Heart right ventricle (tissue), 16 donors: Measurements from ENCODE around the gene MACROD2. TPM values are rescaled to one million over a fixed set of nuclear protein-coding genes. Genes with fewer than 3 reads are reported as not detected.
A peak's percentile ranks its signal among the peaks of the same experiment; 100 is the strongest.

Source experiments
- ATAC-seq, 8 donors: fragments of 200-7000 bp; cut with Tn5 transposase; one replicate each; pipeline ENCODE4 v1.9.1; 2020; ENCODE audit warnings: mild to moderate bottlenecking in 8 of 8, moderate library complexity in 8 of 8, moderate number of reproducible peaks in 1 of 8
- DNase-seq, 2 donors: peaks; one replicate each; pipeline ENCODE4 v3.0.0-alpha.2; 2020
- H3K27ac ChIP-seq, 10 donors: fragments of 200-600 bp; sonication (generic) in 2 of 10; one replicate each; pipeline versions ENCODE4 v1.5.0 to v1.8.0; 2020 to 2022; ENCODE audit warnings: mild to moderate bottlenecking in 3 of 10
- H3K27me3 ChIP-seq, 7 donors: fragments of 200-600 bp; one replicate each; pipeline ENCODE4 v1.8.0; 2021 to 2022; ENCODE audit warnings: mild to moderate bottlenecking in 2 of 7
- H3K36me3 ChIP-seq, 9 donors: fragments of 200-600 bp; sonication (generic) in 1 of 9; one replicate each; pipeline versions ENCODE4 v1.5.0 to v1.8.0; 2020 to 2022; ENCODE audit warnings: mild to moderate bottlenecking in 2 of 9
- H3K4me1 ChIP-seq, 9 donors: fragments of 200-600 bp; sonication (generic) in 1 of 9; one replicate each; pipeline versions ENCODE4 v1.5.0 to v1.8.0; 2020 to 2022; ENCODE audit warnings: mild to moderate bottlenecking in 4 of 9
- H3K4me3 ChIP-seq, 10 donors: fragments of 200-600 bp; sonication (generic) in 2 of 10; one replicate each; pipeline versions ENCODE4 v1.5.0 to v1.8.0; 2020 to 2022; ENCODE audit warnings: mild to moderate bottlenecking in 7 of 10, moderate library complexity in 2 of 10
- H3K9me3 ChIP-seq, 11 donors: fragments of 200-600 bp in 10 of 11; sonication (generic) in 2 of 11; one replicate each; pipeline versions ENCODE4 v1.5.0 to v1.8.0; 2013 to 2022; ENCODE audit warnings: mild to moderate bottlenecking in 2 of 11, control low read depth in 1 of 11, moderate library complexity in 1 of 11
- CTCF ChIP-seq, 9 donors: fragments of 200-600 bp; sonication (generic) in 2 of 9; IDR thresholded peaks; one replicate each; pipeline versions ENCODE4 v1.5.0 to v1.8.0; 2021 to 2022; ENCODE audit warnings: antibody characterized with exemption in 9 of 9, mild to moderate bottlenecking in 5 of 9, moderate library complexity in 1 of 9
- whole genome bisulfite sequencing, 2 donors: extraction: QIAGEN DNeasy Blood & Tissue Kit; methylation state at CpG; one replicate each; pipeline ENCODE4 v1.1.7; 2013; ENCODE audit warnings: inconsistent platforms in 1 of 2; 5-methylcytosine and 5-hydroxymethylcytosine counted together
- intact Hi-C, 10 donors: fragments of 100-400 bp; cut with DNase I; formaldehyde crosslinking; loops; one replicate each; pipeline versions ENCODE4 v1.11.1 to v1.14.2; 2022
- polyA plus RNA-seq, 2 donors: library from polyadenylated mRNA; stranded (reverse); fragments of 200-250 nt; gene quantifications; one replicate each; pipeline ENCODE4 v1.2.3, GENCODE V29; 2013
- total RNA-seq, 10 donors: library from RNA; stranded (reverse); fragmentation: NEBNext Ultra II Directional in 3 of 10; extraction: Animal tissue kit (Norgen Biotek cat#: 25700) in 3 of 10; gene quantifications; one replicate each; pipeline versions ENCODE4 v1.2.1 to v1.2.4, GENCODE V29; 2021 to 2023
- donor health status: Arrhythmogenic right ventricular cardiomyopathy.
- donor health status: ischemic (EF 13 %, LVEDD 7.1; RV severe dilation, severe dysfunction).
- donor health status: healthy with polysubstance abuse.
- donor health status: DM: no; HTN: yes; CAD: no.
- donor health status: DM: no; HTN: no; CAD: no.
- donor health status: ischemic (EF 25% LVEDD 6.9; RV normal size, moderate dysfunction).
- donor health status: ischemic (EF 25% LVEDD 5.7; RV mildly dilated, moderate dysfunction).
- donor health status: healthy.
- donor health status: DM: yes; HTN: yes; CAD: no.
- donor health status: Ischemic cardiomyopathy.
- donor health status: ischemic (EF 35%, LVEDD 5.7; RV mildly dilated, moderate dysfunction).
- donor health status: nonischemic (EF 11% LVEDD 7.7; RV severe dilation, severe dysfunction).
- donor health status: DM: yes; HTN: yes; CAD: no.
- donor health status: PGD.
- donor health status: ischemic (EF 29% LVEDD 5.4; RV normal size, mild dysfunction).
- donor health status: nonischemic (EF 23%, LVEDD 6.1; RV moderate dilation, normal function).

The MACROD2 gene
- total and polyA plus RNA-seq, 12 donors = 0.28 to 6.4 (median 4.1) TPM

GRCh38 chr20:14341801-14342200 is 346.5 kb downstream of the MACROD2 start:
- Histone ChIP-seq H3K27ac (no peak overlapping the region), H3K36me3 (no peaks in the 10 kb centered on the region), H3K27me3 (no peaks in the 10 kb centered on the region), H3K4me1 (peaks cover 0 to 3% (median 0%) of the 10 kb centered on the region in 9 donors), H3K4me3 (no peak overlapping the region), H3K9me3 (no peaks in the 10 kb centered on the region)
- DNase-seq (no peak), ATAC-seq (peak in 2 of 8 donors; percentile 41 to 55)
- intact Hi-C loops = no loop called here
- 32 to 35% methylated on average over 4 of the region's 4 CpGs for WGBS, 2 donors
- TF ChIP-seq CTCF (IDR thresholded peaks at IDR 0.05) = no peak

- Histone ChIP-seq H3K27me3 (no peaks in the 10 kb centered on the region), H3K27ac (no peak overlapping the region), H3K4me3 (no peak overlapping the region), H3K9me3 (peaks cover 0 to 3% (median 0%) of the 10 kb centered on the region in 11 donors), H3K36me3 (no peaks in the 10 kb centered on the region), H3K4me1 (no peaks in the 10 kb centered on the region)
- WGBS, 2 donors = 89% methylated on average over 1 of the region's 1 CpG
- ATAC-seq (no peak), DNase-seq (no peak)
- intact Hi-C loops = no loop called here
- no peak for TF ChIP-seq CTCF (IDR thresholded peaks at IDR 0.05)
Observed at GRCh38 chr20:14342918-14343317, 347.6 kb downstream of the MACROD2 start.

GRCh38 chr20:14343491-14344065 is 348.3 kb downstream of the MACROD2 start:
- H3K4me3 ChIP-seq = no peak overlapping the region
- H3K27me3 ChIP-seq = no peaks in the 10 kb centered on the region
- H3K36me3 ChIP-seq = no peaks in the 10 kb centered on the region
- no peak overlapping the region for H3K27ac ChIP-seq
- peaks cover 0 to 3% (median 0%) of the 10 kb centered on the region in 11 donors for H3K9me3 ChIP-seq
- intact Hi-C loops = no loop called here
- 69 to 77% methylated on average over 2 of the region's 2 CpGs for WGBS, 2 donors
- DNase-seq (no peak), ATAC-seq (no peak)
- H3K4me1 ChIP-seq = no peaks in the 10 kb centered on the region
- TF ChIP-seq CTCF (IDR thresholded peaks at IDR 0.05) = no peak

GRCh38 chr20:14344746-14345145 is 349.4 kb downstream of the MACROD2 start:
- no peak overlapping the region for H3K4me3 ChIP-seq
- H3K4me1 ChIP-seq = no peaks in the 10 kb centered on the region
- intact Hi-C loops = no loop called here
- TF ChIP-seq CTCF (IDR thresholded peaks at IDR 0.05) = no peak
- H3K27ac ChIP-seq = no peak overlapping the region
- no peaks in the 10 kb centered on the region for H3K27me3 ChIP-seq
- DNase-seq (no peak), ATAC-seq (no peak)
- peaks cover 0 to 3% (median 0%) of the 10 kb centered on the region in 11 donors for H3K9me3 ChIP-seq
- WGBS, 2 donors = 28 to 33% methylated on average over 1 of the region's 1 CpG
- no peaks in the 10 kb centered on the region for H3K36me3 ChIP-seq
